ENCODE measurements around the gene HTR1A.

- TF ChIP-seq, protein P1, sequence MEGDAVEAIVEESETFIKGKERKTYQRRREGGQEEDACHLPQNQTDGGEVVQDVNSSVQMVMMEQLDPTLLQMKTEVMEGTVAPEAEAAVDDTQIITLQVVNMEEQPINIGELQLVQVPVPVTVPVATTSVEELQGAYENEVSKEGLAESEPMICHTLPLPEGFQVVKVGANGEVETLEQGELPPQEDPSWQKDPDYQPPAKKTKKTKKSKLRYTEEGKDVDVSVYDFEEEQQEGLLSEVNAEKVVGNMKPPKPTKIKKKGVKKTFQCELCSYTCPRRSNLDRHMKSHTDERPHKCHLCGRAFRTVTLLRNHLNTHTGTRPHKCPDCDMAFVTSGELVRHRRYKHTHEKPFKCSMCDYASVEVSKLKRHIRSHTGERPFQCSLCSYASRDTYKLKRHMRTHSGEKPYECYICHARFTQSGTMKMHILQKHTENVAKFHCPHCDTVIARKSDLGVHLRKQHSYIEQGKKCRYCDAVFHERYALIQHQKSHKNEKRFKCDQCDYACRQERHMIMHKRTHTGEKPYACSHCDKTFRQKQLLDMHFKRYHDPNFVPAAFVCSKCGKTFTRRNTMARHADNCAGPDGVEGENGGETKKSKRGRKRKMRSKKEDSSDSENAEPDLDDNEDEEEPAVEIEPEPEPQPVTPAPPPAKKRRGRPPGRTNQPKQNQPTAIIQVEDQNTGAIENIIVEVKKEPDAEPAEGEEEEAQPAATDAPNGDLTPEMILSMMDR (IDR thresholded peaks at IDR 0.05 in 8 of 11, conservative IDR thresholded peaks at IDR 0.05 in 3 of 11), result no peak
- TF ChIP-seq POLR2A (IDR thresholded peaks at IDR 0.05), result no peak
Measured at GRCh38 chr5:63960646-63961045, 1.6 kb downstream of the HTR1A start.

All from spleen (tissue), 7 donors.